ENCODE measurements around the gene SSH2. TPM values are rescaled to one million over a fixed set of nuclear protein-coding genes. Genes with fewer than 3 reads are reported as not detected.

Gene SSH2
- total and polyA plus RNA-seq, 2 of the 13 experiments (the other 11 are each of a cell fraction or from before 2014, with no cell fraction given), result 6.0 to 6.4 TPM

- TF ChIP-seq ZNF614 (CRISPR knock-in tag; IDR thresholded peaks at IDR 0.05; ENCODE audit: borderline replicate concordance), result no peak
- peak; percentile 35 for TF ChIP-seq HIVEP1 (CRISPR knock-in tag; IDR thresholded peaks at IDR 0.05)
- no peak for TF ChIP-seq JARID2 (CRISPR knock-in tag; IDR thresholded peaks at IDR 0.05; ENCODE audit: insufficient replicate concordance)
- no peak for TF ChIP-seq ZNF367 (CRISPR knock-in tag; IDR thresholded peaks at IDR 0.05; ENCODE audit: borderline replicate concordance)
- TF ChIP-seq ZBTB8A (CRISPR knock-in tag; IDR thresholded peaks at IDR 0.05; ENCODE audit: borderline replicate concordance, low read depth), result no peak; the same call in 1 of the 2 replicates
- peak; percentile 59; the same call in 1 of the 2 replicates for TF ChIP-seq HOXA5 (CRISPR knock-in tag; IDR thresholded peaks at IDR 0.05)
- TF ChIP-seq, protein P1, sequence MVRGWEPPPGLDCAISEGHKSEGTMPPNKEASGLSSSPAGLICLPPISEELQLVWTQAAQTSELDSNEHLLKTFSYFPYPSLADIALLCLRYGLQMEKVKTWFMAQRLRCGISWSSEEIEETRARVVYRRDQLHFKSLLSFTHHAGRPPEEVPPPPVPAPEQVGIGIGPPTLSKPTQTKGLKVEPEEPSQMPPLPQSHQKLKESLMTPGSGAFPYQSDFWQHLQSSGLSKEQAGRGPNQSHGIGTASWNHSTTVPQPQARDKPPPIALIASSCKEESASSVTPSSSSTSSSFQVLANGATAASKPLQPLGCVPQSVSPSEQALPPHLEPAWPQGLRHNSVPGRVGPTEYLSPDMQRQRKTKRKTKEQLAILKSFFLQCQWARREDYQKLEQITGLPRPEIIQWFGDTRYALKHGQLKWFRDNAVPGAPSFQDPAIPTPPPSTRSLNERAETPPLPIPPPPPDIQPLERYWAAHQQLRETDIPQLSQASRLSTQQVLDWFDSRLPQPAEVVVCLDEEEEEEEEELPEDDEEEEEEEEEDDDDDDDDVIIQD (CRISPR knock-in tag; IDR thresholded peaks at IDR 0.05; ENCODE audit: low read depth), result peak; percentile 33; the same call in 1 of the 2 replicates
- no peak for TF ChIP-seq ZNF24 (IDR thresholded peaks at IDR 0.05)
- TF ChIP-seq YY1 (IDR thresholded peaks at IDR 0.05; ENCODE audit: insufficient read depth, insufficient replicate concordance, low read depth, low read length), result peak; percentile 54
- no peak for TF ChIP-seq ZNF775 (CRISPR knock-in tag; IDR thresholded peaks at IDR 0.05; ENCODE audit: borderline replicate concordance)
- no peak for TF ChIP-seq ZNF17 (CRISPR knock-in tag; IDR thresholded peaks at IDR 0.05)
- TF ChIP-seq POLR2A (IDR thresholded peaks at IDR 0.05; ENCODE audit: insufficient read depth in 1 of 2, low read depth in 2 of 2, low read length in 2 of 2), result no peak
- TF ChIP-seq ZNF253 (CRISPR knock-in tag; IDR thresholded peaks at IDR 0.05; ENCODE audit: borderline replicate concordance), result no peak
- peak; percentile 62; the same call in 1 of the 2 replicates for TF ChIP-seq TFDP2 (CRISPR knock-in tag; IDR thresholded peaks at IDR 0.05)
- TF ChIP-seq ATAD3A (CRISPR knock-in tag; IDR thresholded peaks at IDR 0.05), result no peak
- peak; percentile 45 for TF ChIP-seq HNRNPLL (IDR thresholded peaks at IDR 0.05; ENCODE audit: low read depth, low read length, poor library complexity, severe bottlenecking)
- TF ChIP-seq ZNF337 (CRISPR knock-in tag; IDR thresholded peaks at IDR 0.05; ENCODE audit: borderline replicate concordance, low read depth), result no peak
- no peak for TF ChIP-seq ZBTB49 (CRISPR knock-in tag; IDR thresholded peaks at IDR 0.05; ENCODE audit: borderline replicate concordance)
- no peak for TF ChIP-seq ZMYM2 (CRISPR knock-in tag; IDR thresholded peaks at IDR 0.05)
- no peak for TF ChIP-seq CHD2 (IDR thresholded peaks at IDR 0.05; ENCODE audit: low read depth, low read length)
- TF ChIP-seq ADNP (CRISPR knock-in tag; IDR thresholded peaks at IDR 0.05), result no peak
These were observed 338.1 kb downstream of the SSH2 start (continued) for GRCh38 chr17:29591737-29592608.

Data from HepG2 (cell line).